ENCODE results near the gene KLHL15.

The KLHL15 gene

GRCh38 chrX:24037729-24038128, 10.7 kb upstream of the KLHL15 start:
- DNase-seq (ENCODE audit: low spot score): no peak
- TF ChIP-seq, protein P1, sequence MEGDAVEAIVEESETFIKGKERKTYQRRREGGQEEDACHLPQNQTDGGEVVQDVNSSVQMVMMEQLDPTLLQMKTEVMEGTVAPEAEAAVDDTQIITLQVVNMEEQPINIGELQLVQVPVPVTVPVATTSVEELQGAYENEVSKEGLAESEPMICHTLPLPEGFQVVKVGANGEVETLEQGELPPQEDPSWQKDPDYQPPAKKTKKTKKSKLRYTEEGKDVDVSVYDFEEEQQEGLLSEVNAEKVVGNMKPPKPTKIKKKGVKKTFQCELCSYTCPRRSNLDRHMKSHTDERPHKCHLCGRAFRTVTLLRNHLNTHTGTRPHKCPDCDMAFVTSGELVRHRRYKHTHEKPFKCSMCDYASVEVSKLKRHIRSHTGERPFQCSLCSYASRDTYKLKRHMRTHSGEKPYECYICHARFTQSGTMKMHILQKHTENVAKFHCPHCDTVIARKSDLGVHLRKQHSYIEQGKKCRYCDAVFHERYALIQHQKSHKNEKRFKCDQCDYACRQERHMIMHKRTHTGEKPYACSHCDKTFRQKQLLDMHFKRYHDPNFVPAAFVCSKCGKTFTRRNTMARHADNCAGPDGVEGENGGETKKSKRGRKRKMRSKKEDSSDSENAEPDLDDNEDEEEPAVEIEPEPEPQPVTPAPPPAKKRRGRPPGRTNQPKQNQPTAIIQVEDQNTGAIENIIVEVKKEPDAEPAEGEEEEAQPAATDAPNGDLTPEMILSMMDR (IDR thresholded peaks at IDR 0.05; ENCODE audit: extremely low read depth, missing control alignments): no peak

DNA sequence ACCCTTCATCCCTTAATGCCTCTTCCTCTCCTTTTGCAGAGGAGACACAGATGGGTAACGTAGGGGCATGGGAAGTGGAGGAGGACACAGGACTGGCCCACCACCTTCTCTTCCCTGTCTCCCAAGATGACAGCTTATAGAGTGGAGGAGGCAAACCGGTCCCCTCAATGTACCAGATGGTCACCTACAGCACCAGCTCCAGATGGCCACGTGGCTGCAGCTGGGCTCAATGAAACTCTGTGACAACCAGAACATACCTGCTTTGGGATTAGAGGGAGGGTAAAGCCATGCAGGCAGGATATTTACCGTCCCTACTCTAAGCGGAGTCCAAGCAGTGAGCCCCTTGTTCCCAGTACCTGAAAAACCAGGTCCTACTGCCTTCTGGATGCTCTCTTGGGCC, 7.5 kb upstream of the KLHL15 start:
- TF ChIP-seq, protein P1 (IDR thresholded peaks at IDR 0.05; ENCODE audit: extremely low read depth, missing control alignments): no peak
- DNase-seq (ENCODE audit: low spot score): no peak

DNA sequence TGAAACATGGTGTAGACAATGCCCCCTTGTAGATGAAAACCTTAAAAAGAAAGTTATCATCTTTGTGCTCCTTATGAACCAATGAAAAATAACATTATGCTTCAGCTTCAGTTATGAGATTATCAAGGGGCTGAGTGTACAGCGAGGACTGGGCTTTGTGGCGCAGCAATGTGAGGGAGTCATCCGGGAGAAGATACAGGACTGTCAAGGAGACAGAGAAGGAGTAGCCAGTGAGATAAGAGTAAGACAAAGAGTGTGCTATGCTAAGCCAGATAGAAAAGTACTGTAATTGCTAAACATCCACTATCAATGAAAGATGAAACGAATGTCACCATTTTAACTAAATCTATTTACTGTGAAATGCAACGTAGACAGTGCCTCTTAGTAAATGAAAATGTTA, 3.6 kb upstream of the KLHL15 start:
- TF ChIP-seq, protein P1 (IDR thresholded peaks at IDR 0.05; ENCODE audit: extremely low read depth, missing control alignments): no peak
- DNase-seq (ENCODE audit: low spot score): no peak

DNA sequence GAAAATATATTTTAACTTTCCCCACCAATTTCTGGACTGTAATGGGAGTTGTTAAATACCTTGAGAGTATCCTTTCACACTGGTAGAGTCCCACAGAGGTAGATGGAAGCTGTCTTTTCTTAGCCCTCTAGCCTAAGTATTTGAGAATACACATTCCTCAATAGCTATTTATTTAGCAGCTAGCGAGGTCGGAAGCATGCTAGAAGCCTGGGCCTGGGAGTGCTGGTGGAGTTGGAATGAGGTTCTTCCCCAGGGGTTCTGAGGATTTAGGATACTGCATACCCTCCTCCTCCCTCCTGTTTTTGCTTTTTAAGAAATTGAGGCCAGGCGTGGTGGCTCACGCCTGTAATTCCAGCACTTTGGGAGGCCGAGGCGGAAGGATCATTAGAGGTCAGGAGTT, 999 bp upstream of the KLHL15 start:
- TF ChIP-seq, protein P1 (IDR thresholded peaks at IDR 0.05; ENCODE audit: extremely low read depth, missing control alignments): no peak
- DNase-seq (ENCODE audit: low spot score): no peak

GRCh38 chrX:24026432-24026831, 554 bp downstream of the KLHL15 start:
- no peak for DNase-seq (ENCODE audit: low spot score)
- TF ChIP-seq, protein P1 (IDR thresholded peaks at IDR 0.05; ENCODE audit: extremely low read depth, missing control alignments): no peak

- no peak for DNase-seq (ENCODE audit: low spot score)
- TF ChIP-seq, protein P1 (IDR thresholded peaks at IDR 0.05; ENCODE audit: extremely low read depth, missing control alignments): no peak
Measured at GRCh38 chrX:24025741-24026403, 1.1 kb downstream of the KLHL15 start.

- TF ChIP-seq, protein P1 (IDR thresholded peaks at IDR 0.05; ENCODE audit: extremely low read depth, missing control alignments): peak; percentile 5
- peak; percentile 93 for DNase-seq (ENCODE audit: low spot score)
Measured at GRCh38 chrX:24024819-24025740, 1.9 kb downstream of the KLHL15 start.
